HepG2 (cell line): ENCODE data around the gene TRIM2. TPM values are rescaled to one million over a fixed set of nuclear protein-coding genes. Genes with fewer than 3 reads are reported as not detected.
A peak's percentile ranks its signal among the peaks of the same experiment; 100 is the strongest.

Experiments
- CBX5 ChIP-seq: sonication (generic); formaldehyde crosslinking; IDR thresholded peaks from 2 replicates; pipeline ENCODE4 v1.4.0; 2020; ENCODE audit warnings: missing genetic modification reagents, borderline replicate concordance
- CEBPG ChIP-seq: IDR thresholded peaks from 2 replicates; pipeline ENCODE4 v1.6.1; 2016
- DPF2 ChIP-seq: sonication (generic); formaldehyde crosslinking; IDR thresholded peaks from 2 replicates; pipeline ENCODE4 v1.4.0; 2020; ENCODE audit warnings: mild to moderate bottlenecking, low read depth, missing genetic modification reagents, borderline replicate concordance
- EP300 ChIP-seq, 3 experiments: sonication (generic) in 1 of 3; formaldehyde crosslinking in 1 of 3; IDR thresholded peaks; 2 replicates each; pipeline versions ENCODE4 v1.5.1 to v1.6.1; 2011 to 2020; ENCODE audit warnings: low read depth in 2 of 3, low read length in 2 of 3, borderline replicate concordance in 1 of 3, improper control_type of control experiment in 1 of 3, mild to moderate bottlenecking in 1 of 3, missing genetic modification reagents in 1 of 3, moderate library complexity in 1 of 3
- MATR3 ChIP-seq: sonication (generic); formaldehyde crosslinking; IDR thresholded peaks from 2 replicates; pipeline ENCODE4 v1.4.0; 2020; ENCODE audit warnings: missing genetic modification reagents
- MNT ChIP-seq: fragments of 450-650 bp; IDR thresholded peaks from 2 replicates; pipeline ENCODE4 v1.6.1; 2016
- MXI1 ChIP-seq: IDR thresholded peaks from 3 replicates; pipeline ENCODE4 v1.6.1; 2012; ENCODE audit warnings: low read depth, low read length, inconsistent platforms, borderline replicate concordance
- NCOA1 ChIP-seq: sonication (generic); formaldehyde crosslinking; IDR thresholded peaks from 2 replicates; pipeline ENCODE4 v1.9.0; 2021; ENCODE audit warnings: missing genetic modification reagents
- PRDM10 ChIP-seq: sonication (generic); formaldehyde crosslinking; IDR thresholded peaks from 2 replicates; pipeline ENCODE4 v1.4.0; 2020; ENCODE audit warnings: low read depth, missing genetic modification reagents
- SIX1 ChIP-seq: sonication (generic); formaldehyde crosslinking; IDR thresholded peaks from 2 replicates; pipeline ENCODE4 v1.4.0; 2020; ENCODE audit warnings: missing genetic modification reagents, borderline replicate concordance
- SP5 ChIP-seq: IDR thresholded peaks from 2 replicates; pipeline ENCODE4 v1.6.1; 2016; ENCODE audit warnings: low read depth, borderline replicate concordance
- TMF1 ChIP-seq: sonication (generic); formaldehyde crosslinking; IDR thresholded peaks from 2 replicates; pipeline ENCODE4 v1.8.1; 2022; ENCODE audit warnings: low read depth, missing genetic modification reagents
- ZNF367 ChIP-seq: sonication (generic); formaldehyde crosslinking; IDR thresholded peaks from 2 replicates; pipeline ENCODE4 v1.4.0; 2020; ENCODE audit warnings: missing genetic modification reagents, borderline replicate concordance
- ZNF770 ChIP-seq: sonication (generic); formaldehyde crosslinking; IDR thresholded peaks from 2 replicates; pipeline ENCODE4 v1.5.0; 2020; ENCODE audit warnings: mild to moderate bottlenecking, missing genetic modification reagents
- ZNF800 ChIP-seq: sonication (generic); formaldehyde crosslinking; IDR thresholded peaks from 2 replicates; pipeline ENCODE4 v1.4.0; 2020; ENCODE audit warnings: missing genetic modification reagents
- polyA plus RNA-seq, 8 experiments: library from polyadenylated mRNA; depleted of rRNA in 3 of 8; stranded (reverse) in 7 of 8; unstranded in 1 of 8; fragments of >200 nt; fragmentation: Illumina TruSeq in 4 of 8; extraction: Trizol in 4 of 8; gene quantifications; 2 replicates each; pipeline versions ENCODE4 v1.2.1 to v1.2.3, GENCODE V29; 2011 to 2016; ENCODE audit warnings: low read depth in 4 of 8, missing spikeins in 1 of 8, mixed read lengths in 1 of 8; ENCODE audit not compliant: insufficient read depth in 1 of 8
- total RNA-seq, 5 experiments: library from RNA; depleted of rRNA; stranded (reverse); fragments of >200 nt; fragmentation: Illumina TruSeq; extraction: Trizol; gene quantifications; 2 replicates each; pipeline ENCODE4 v1.2.3, GENCODE V29; 2016; ENCODE audit warnings: low read depth in 1 of 5
- TF ChIP-seq, protein P1 (sequence below): sonication (generic); formaldehyde crosslinking; IDR thresholded peaks from 2 replicates; pipeline ENCODE4 v1.4.0; 2020; ENCODE audit warnings: mild to moderate bottlenecking, missing genetic modification reagents
- TF ChIP-seq, protein P2 (sequence below): sonication (generic); formaldehyde crosslinking; conservative IDR thresholded peaks from 2 replicates; pipeline ENCODE4 v1.4.0; 2020; ENCODE audit warnings: missing genetic modification reagents

Gene TRIM2
- total and polyA plus RNA-seq, 2 of the 13 experiments (the other 11 are each of a cell fraction or from before 2014, with no cell fraction given), result 2.1 to 4.2 TPM

- TF ChIP-seq CEBPG, result peak; percentile 87
- TF ChIP-seq, protein P1, sequence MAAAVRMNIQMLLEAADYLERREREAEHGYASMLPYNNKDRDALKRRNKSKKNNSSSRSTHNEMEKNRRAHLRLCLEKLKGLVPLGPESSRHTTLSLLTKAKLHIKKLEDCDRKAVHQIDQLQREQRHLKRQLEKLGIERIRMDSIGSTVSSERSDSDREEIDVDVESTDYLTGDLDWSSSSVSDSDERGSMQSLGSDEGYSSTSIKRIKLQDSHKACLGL (CRISPR knock-in tag), result no peak
- TF ChIP-seq DPF2, result peak; percentile 53; the same call in 1 of the 2 replicates
- TF ChIP-seq MATR3, result no peak
- TF ChIP-seq SIX1 (CRISPR knock-in tag), result no peak
- TF ChIP-seq NCOA1 (CRISPR knock-in tag), result no peak
- TF ChIP-seq CBX5, result no peak
- TF ChIP-seq EP300 (IDR thresholded peaks at IDR 0.05; ENCODE audit: low read depth in 2 of 2, low read length in 2 of 2), result peak; percentile 42 to 59; a peak in 2 of 4 replicates
- TF ChIP-seq EP300 (CRISPR knock-in tag; IDR thresholded peaks at IDR 0.05; ENCODE audit: borderline replicate concordance), result no peak
- TF ChIP-seq ZNF367 (CRISPR knock-in tag), result no peak
- no peak for TF ChIP-seq TMF1 (CRISPR knock-in tag)
- TF ChIP-seq MNT, result no peak
- peak; percentile 59; the same call in 1 of the 2 replicates for TF ChIP-seq ZNF770 (CRISPR knock-in tag)
- TF ChIP-seq ZNF800, result no peak
- TF ChIP-seq, protein P2, sequence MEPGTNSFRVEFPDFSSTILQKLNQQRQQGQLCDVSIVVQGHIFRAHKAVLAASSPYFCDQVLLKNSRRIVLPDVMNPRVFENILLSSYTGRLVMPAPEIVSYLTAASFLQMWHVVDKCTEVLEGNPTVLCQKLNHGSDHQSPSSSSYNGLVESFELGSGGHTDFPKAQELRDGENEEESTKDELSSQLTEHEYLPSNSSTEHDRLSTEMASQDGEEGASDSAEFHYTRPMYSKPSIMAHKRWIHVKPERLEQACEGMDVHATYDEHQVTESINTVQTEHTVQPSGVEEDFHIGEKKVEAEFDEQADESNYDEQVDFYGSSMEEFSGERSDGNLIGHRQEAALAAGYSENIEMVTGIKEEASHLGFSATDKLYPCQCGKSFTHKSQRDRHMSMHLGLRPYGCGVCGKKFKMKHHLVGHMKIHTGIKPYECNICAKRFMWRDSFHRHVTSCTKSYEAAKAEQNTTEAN (CRISPR knock-in tag), result no peak
- TF ChIP-seq PRDM10 (CRISPR knock-in tag), result 0 out of 2 replicates have a peak, but pooled peaks have one; percentile 20
- TF ChIP-seq SP5, result 0 out of 2 replicates have a peak, but pooled peaks have one; percentile 34
- TF ChIP-seq MXI1, result no peak; the same call in 2 of the 3 replicates
These were observed 29.2 kb upstream of the TRIM2 start (continued) for GRCh38 chr4:153174821-153175567.
